Stomach (tissue), 9 donors: ENCODE measurements around the gene ABAT. TPM values are rescaled to one million over a fixed set of nuclear protein-coding genes. Genes with fewer than 3 reads are reported as not detected.
"Not testable (repeated sequence)": the region's sequence is repeated elsewhere in the genome, so short reads cannot be mapped to it uniquely, and the experiment has no call there.

Experiments
- DNase-seq, 2 donors: peaks; one replicate each; pipeline versions ENCODE4 v3.0.0 to v3.0.0-alpha.2; 2013 to 2019
- H3K27ac ChIP-seq, 5 donors: fragments of 200-600 bp in 4 of 5; sonication (generic) in 4 of 5; one replicate each; pipeline ENCODE4 v1.5.1; 2013 to 2019; ENCODE audit warnings: mild to moderate bottlenecking in 1 of 5, moderate library complexity in 1 of 5
- H3K27me3 ChIP-seq, 3 donors: fragments of 200-600 bp; sonication (generic); one replicate each; pipeline ENCODE4 v1.5.1; 2017 to 2019; ENCODE audit warnings: mixed run types in 1 of 3
- H3K36me3 ChIP-seq, 4 donors: fragments of 200-600 bp; sonication (generic); 1 replicate in 3 of 4; 2 replicates in 1 of 4; pipeline ENCODE4 v1.5.1; 2016 to 2019
- H3K4me1 ChIP-seq, 4 donors: fragments of 200-600 bp; sonication (generic); one replicate each; pipeline ENCODE4 v1.5.1; 2016 to 2019
- H3K4me3 ChIP-seq, 4 donors: fragments of 200-600 bp; sonication (generic) in 3 of 4; one replicate each; pipeline ENCODE4 v1.5.1; 2016 to 2019; ENCODE audit warnings: mild to moderate bottlenecking in 1 of 4
- H3K9me3 ChIP-seq, 4 donors: fragments of 200-600 bp; sonication (generic); one replicate each; pipeline ENCODE4 v1.5.1; 2016 to 2019
- EP300 ChIP-seq: sonication (generic); formaldehyde crosslinking; IDR thresholded peaks from one replicate; pipeline ENCODE4 v1.6.1; 2017; ENCODE audit warnings: antibody characterized with exemption
- POLR2A ChIP-seq, 4 donors: fragments of 450-650 bp; IDR thresholded peaks; one replicate each; pipeline ENCODE4 v1.6.1; 2016; ENCODE audit warnings: antibody characterized with exemption in 4 of 4, control low read depth in 2 of 4, mild to moderate bottlenecking in 1 of 4, moderate library complexity in 1 of 4
- POLR2AphosphoS5 ChIP-seq, 3 donors: sonication (generic); formaldehyde crosslinking; IDR thresholded peaks; one replicate each; pipeline ENCODE4 v1.6.1; 2016; ENCODE audit warnings: antibody characterized with exemption in 3 of 3
- WGBS, 5 donors: extraction: QIAGEN DNeasy Blood & Tissue Kit in 3 of 5; methylation state at CpG; one replicate each; pipeline versions ENCODE4 v1.1.5 to v1.1.7; 2013 to 2018; 5-methylcytosine and 5-hydroxymethylcytosine counted together
- intact Hi-C: fragments of 100-400 bp; cut with DNase I; formaldehyde crosslinking; loops from one replicate; pipeline ENCODE4 v1.15.1; 2023; ENCODE audit warnings: low total_unique reads
- polyA plus RNA-seq, 3 donors: library from polyadenylated mRNA; stranded (reverse); fragments of 200-250 nt; gene quantifications; one replicate each; pipeline ENCODE4 v1.2.3, GENCODE V29; 2013
- total RNA-seq, 5 donors: library from RNA; depleted of rRNA; stranded (reverse); fragments of >200 nt; gene quantifications; one replicate each; pipeline versions ENCODE4 v1.1.0 to v1.2.3, GENCODE V29; 2014 to 2016
- TF ChIP-seq, protein P1 (sequence below), 7 experiments: fragments of 450-650 bp in 4 of 7; fragments of 200-600 bp in 3 of 7; sonication (generic) in 3 of 7; IDR thresholded peaks; one replicate each; pipeline ENCODE4 v1.5.1; 2016 to 2019; ENCODE audit warnings: antibody characterized with exemption in 7 of 7, control low read depth in 2 of 7, mild to moderate bottlenecking in 1 of 7
- donor health status: healthy with polysubstance abuse.
- donor health status: Bipolar disorder and iron deficiency.
- donor health status: healthy.

ABAT gene
- total and polyA plus RNA-seq, 8 donors: 2.9 to 10.3 (median 5.3) TPM

DNA sequence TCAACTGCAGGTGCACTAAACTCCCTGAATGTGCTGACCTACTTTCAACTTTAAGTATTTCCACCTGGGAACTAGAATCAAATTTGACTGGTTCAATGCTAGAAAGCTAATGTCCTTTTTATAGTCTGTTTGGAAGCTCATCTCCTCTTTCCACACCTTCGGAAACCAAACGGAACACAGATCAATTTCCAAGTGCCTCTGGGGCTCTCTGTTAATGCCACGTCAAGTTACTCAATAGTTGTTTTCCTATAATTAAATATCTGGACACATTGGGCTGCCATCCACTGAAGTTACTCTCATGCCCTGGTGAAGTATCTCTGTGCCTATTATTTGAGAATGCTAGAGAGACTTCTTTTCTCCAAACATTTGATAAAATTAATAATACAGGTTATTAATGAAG lies 29.7 kb downstream of the ABAT start:
- WGBS, 5 donors: 89 to 97% (median 93%) methylated on average over 3 of the region's 3 CpGs

GRCh38 chr16:8705100-8705822 lies 30.8 kb downstream of the ABAT start:
- 49 to 70% (median 68%) methylated on average over 4 of the region's 4 CpGs for WGBS, 5 donors
- H3K4me3 ChIP-seq, H3K27me3 ChIP-seq, intact Hi-C loops, H3K27ac ChIP-seq, H3K9me3 ChIP-seq, DNase-seq, H3K36me3 ChIP-seq, H3K4me1 ChIP-seq: not testable (repeated sequence)

More for the DNA sequence above, 29.7 kb downstream of the ABAT start:
- intact Hi-C loops: no loop called here
- Histone ChIP-seq H3K9me3 (no peaks in the 10 kb centered on the region), H3K36me3 (no peaks in the 10 kb centered on the region), H3K27me3 (no peaks in the 10 kb centered on the region), H3K4me3 (no peak overlapping the region), H3K4me1 (no peaks in the 10 kb centered on the region), H3K27ac (no peak overlapping the region)
- no peak for DNase-seq
- TF ChIP-seq POLR2AphosphoS5 (IDR thresholded peaks at IDR 0.05): no peak
- TF ChIP-seq, protein P1, sequence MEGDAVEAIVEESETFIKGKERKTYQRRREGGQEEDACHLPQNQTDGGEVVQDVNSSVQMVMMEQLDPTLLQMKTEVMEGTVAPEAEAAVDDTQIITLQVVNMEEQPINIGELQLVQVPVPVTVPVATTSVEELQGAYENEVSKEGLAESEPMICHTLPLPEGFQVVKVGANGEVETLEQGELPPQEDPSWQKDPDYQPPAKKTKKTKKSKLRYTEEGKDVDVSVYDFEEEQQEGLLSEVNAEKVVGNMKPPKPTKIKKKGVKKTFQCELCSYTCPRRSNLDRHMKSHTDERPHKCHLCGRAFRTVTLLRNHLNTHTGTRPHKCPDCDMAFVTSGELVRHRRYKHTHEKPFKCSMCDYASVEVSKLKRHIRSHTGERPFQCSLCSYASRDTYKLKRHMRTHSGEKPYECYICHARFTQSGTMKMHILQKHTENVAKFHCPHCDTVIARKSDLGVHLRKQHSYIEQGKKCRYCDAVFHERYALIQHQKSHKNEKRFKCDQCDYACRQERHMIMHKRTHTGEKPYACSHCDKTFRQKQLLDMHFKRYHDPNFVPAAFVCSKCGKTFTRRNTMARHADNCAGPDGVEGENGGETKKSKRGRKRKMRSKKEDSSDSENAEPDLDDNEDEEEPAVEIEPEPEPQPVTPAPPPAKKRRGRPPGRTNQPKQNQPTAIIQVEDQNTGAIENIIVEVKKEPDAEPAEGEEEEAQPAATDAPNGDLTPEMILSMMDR (IDR thresholded peaks at IDR 0.05): no peak
- no peak for TF ChIP-seq EP300

DNA sequence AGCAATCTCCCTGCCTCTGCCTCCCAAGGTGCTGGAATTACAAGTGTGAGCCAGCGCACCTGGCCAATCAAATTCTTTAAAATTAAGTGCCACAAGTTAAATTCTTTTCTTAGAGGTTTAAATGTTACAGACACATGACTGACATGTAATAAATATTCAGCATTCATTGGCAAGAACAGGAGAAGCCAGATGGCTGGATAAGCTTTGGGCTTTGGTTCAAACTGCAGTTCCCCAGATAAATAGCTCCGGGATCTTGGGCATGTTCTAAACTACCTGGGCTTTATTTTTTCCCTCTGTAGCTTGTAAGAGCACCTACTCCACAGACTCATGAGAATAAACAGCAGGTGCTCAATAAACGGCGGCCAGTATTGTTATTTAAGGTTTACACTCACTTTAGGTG lies 34.1 kb downstream of the ABAT start:
- intact Hi-C loops: no loop called here
- no peak overlapping the region for H3K4me3 ChIP-seq
- no peak for DNase-seq
- no peaks in the 10 kb centered on the region for H3K27me3 ChIP-seq
- no peak overlapping the region for H3K27ac ChIP-seq
- TF ChIP-seq POLR2AphosphoS5 (IDR thresholded peaks at IDR 0.05) (no peak), POLR2A (IDR thresholded peaks at IDR 0.05) (no peak), EP300 (no peak)
- TF ChIP-seq, protein P1 (IDR thresholded peaks at IDR 0.05): no peak
- H3K9me3 ChIP-seq: no peaks in the 10 kb centered on the region
- H3K4me1 ChIP-seq: no peaks in the 10 kb centered on the region
- 63 to 76% (median 66%) methylated on average over 4 of the region's 4 CpGs for WGBS, 5 donors
- no peaks in the 10 kb centered on the region for H3K36me3 ChIP-seq

- DNase-seq: peak in 1 of 2 donors; percentile 70
Measured at GRCh38 chr16:8712589-8713361, 38.4 kb downstream of the ABAT start.

More at GRCh38 chr16:8712589-8713361, 38.4 kb downstream of the ABAT start:
- H3K27ac ChIP-seq: no peak overlapping the region
- 36 to 42% (median 39%) methylated on average over 25 to 27 of the region's 27 CpGs for WGBS, 5 donors
- intact Hi-C loops: no loop called here
- H3K4me1 ChIP-seq: no peaks in the 10 kb centered on the region
- no peak overlapping the region for H3K4me3 ChIP-seq
- TF ChIP-seq, protein P1 (IDR thresholded peaks at IDR 0.05): no peak
- TF ChIP-seq POLR2AphosphoS5 (IDR thresholded peaks at IDR 0.05): no peak
- no peak for TF ChIP-seq POLR2A (IDR thresholded peaks at IDR 0.05)
- TF ChIP-seq EP300: no peak
- H3K36me3 ChIP-seq: peaks cover 0 to 17% (median 3%) of the 10 kb centered on the region in 4 donors
- H3K9me3 ChIP-seq: peaks cover 0 to 14% (median 3%) of the 10 kb centered on the region in 4 donors
- no peaks in the 10 kb centered on the region for H3K27me3 ChIP-seq
